Testis (tissue), 3 donors: ENCODE results near the gene PSMD14. TPM values are rescaled to one million over a fixed set of nuclear protein-coding genes. Genes with fewer than 3 reads are reported as not detected.

Source experiments
- DNase-seq: peaks from one replicate; pipeline ENCODE4 v3.0.0-alpha.2; 2019
- H3K27ac ChIP-seq, 2 donors: fragments of 200-600 bp; sonication (generic); one replicate each; pipeline ENCODE4 v1.5.1; 2019
- H3K27me3 ChIP-seq: fragments of 200-600 bp; sonication (generic); one replicate; pipeline ENCODE4 v1.5.1; 2019
- H3K36me3 ChIP-seq: fragments of 200-600 bp; sonication (generic); one replicate; pipeline ENCODE4 v1.5.1; 2017; ENCODE audit warnings: low read depth; ENCODE audit errors: missing control alignments
- H3K4me1 ChIP-seq: fragments of 200-600 bp; sonication (generic); one replicate; pipeline ENCODE4 v1.5.1; 2019
- H3K4me3 ChIP-seq, 2 donors: fragments of 200-600 bp; sonication (generic); one replicate each; pipeline ENCODE4 v1.5.1; 2017 to 2019
- H3K9me3 ChIP-seq: fragments of 200-600 bp; sonication (generic); one replicate; pipeline ENCODE4 v1.5.1; 2017
- POLR2A ChIP-seq: fragments of 450-650 bp; IDR thresholded peaks from one replicate; pipeline ENCODE4 v1.6.1; 2017; ENCODE audit warnings: antibody characterized with exemption, mild to moderate bottlenecking, moderate library complexity
- WGBS, 2 donors: methylation state at CpG; one replicate each; pipeline ENCODE4 v1.1.5; 2018; 5-methylcytosine and 5-hydroxymethylcytosine counted together
- intact Hi-C: fragments of 100-400 bp; cut with DNase I; formaldehyde crosslinking; loops from one replicate; pipeline ENCODE4 v1.15.1; 2023; ENCODE audit warnings: low total_unique reads
- polyA plus RNA-seq: library from polyadenylated mRNA; stranded (reverse); fragments of 350-450 nt; fragmentation: Illumina TruSeq; extraction: RNeasy Lipid Tissue Mini Kit (QIAGEN cat#74804); gene quantifications from one replicate; pipeline ENCODE4 v1.2.3, GENCODE V29; 2014; ENCODE audit warnings: low read depth, low replicate concordance; ENCODE audit not compliant: insufficient read depth
- total RNA-seq, 2 donors: library from RNA; depleted of rRNA; stranded (reverse); fragments of >200 nt; gene quantifications; one replicate each; pipeline ENCODE4 v1.2.3, GENCODE V29; 2016
- TF ChIP-seq, protein P1 (sequence below), 3 experiments: fragments of 450-650 bp in 2 of 3; fragments of 200-600 bp in 1 of 3; sonication (generic) in 1 of 3; IDR thresholded peaks; one replicate each; pipeline ENCODE4 v1.5.1; 2016 to 2019; ENCODE audit warnings: antibody characterized with exemption in 3 of 3, mild to moderate bottlenecking in 2 of 3, moderate library complexity in 1 of 3

The PSMD14 gene
- total and polyA plus RNA-seq, 3 donors from 2014 or later: 43.7 to 61.1 (median 48.0) TPM

DNA sequence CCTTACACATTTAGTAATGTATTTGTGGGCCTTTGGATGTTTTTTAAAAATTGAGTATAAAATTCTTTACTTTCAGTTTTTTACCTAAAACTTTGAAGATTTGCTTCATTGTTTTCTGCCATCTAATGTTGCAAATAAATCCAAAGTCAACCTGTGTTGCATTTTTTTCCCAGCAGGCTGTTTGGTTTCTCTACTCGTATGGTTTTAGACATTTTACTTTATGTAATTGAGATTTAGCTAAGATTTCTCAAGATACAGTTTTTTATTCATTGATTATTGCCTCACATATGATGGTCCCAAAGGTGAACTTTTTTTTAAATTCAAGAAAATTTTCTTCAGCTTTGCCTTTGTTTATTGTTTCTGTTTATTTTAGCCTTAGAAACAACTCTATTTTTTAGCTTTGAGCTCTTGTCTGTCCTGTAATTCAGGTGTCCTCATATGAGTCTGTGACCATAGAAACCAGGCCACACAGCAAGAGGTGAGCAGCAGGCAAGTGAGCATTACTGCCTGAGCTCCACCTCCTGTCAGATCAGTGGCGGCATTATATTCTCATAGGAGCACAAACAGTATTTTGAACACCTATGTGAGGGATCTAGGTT lies 54.4 kb downstream of the PSMD14 start:
- Histone ChIP-seq H3K27ac (no peak overlapping the region), H3K36me3 (no peaks in the 10 kb centered on the region), H3K4me3 (no peak overlapping the region), H3K9me3 (no peaks in the 10 kb centered on the region), H3K4me1 (no peaks in the 10 kb centered on the region), H3K27me3 (no peaks in the 10 kb centered on the region)
- intact Hi-C loops: no loop called here
- 92 to 96% methylated on average over 2 of the region's 2 CpGs for WGBS, 2 donors
- no peak for DNase-seq
- no peak for TF ChIP-seq POLR2A
- TF ChIP-seq, protein P1, sequence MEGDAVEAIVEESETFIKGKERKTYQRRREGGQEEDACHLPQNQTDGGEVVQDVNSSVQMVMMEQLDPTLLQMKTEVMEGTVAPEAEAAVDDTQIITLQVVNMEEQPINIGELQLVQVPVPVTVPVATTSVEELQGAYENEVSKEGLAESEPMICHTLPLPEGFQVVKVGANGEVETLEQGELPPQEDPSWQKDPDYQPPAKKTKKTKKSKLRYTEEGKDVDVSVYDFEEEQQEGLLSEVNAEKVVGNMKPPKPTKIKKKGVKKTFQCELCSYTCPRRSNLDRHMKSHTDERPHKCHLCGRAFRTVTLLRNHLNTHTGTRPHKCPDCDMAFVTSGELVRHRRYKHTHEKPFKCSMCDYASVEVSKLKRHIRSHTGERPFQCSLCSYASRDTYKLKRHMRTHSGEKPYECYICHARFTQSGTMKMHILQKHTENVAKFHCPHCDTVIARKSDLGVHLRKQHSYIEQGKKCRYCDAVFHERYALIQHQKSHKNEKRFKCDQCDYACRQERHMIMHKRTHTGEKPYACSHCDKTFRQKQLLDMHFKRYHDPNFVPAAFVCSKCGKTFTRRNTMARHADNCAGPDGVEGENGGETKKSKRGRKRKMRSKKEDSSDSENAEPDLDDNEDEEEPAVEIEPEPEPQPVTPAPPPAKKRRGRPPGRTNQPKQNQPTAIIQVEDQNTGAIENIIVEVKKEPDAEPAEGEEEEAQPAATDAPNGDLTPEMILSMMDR (IDR thresholded peaks at IDR 0.05): no peak

DNA sequence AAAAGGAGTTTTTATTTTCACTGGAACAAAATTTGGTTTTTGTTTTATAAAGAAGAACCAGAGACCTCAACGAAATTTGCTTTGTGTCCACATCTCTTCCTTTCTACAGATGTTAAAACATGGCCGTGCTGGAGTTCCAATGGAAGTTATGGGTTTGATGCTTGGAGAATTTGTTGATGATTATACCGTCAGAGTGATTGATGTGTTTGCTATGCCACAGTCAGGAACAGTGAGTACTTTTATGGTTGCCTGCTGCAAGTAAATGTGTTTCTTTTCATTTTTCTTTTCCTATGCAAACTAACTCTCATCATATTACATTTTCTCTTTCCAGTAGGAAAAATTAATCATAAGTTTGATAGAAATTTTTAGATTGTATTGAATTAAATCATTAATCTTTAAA lies 59.5 kb downstream of the PSMD14 start:
- no peak for DNase-seq
- Histone ChIP-seq H3K27ac (no peak overlapping the region), H3K9me3 (no peaks in the 10 kb centered on the region), H3K36me3 (no peaks in the 10 kb centered on the region), H3K4me1 (no peaks in the 10 kb centered on the region), H3K4me3 (no peak overlapping the region), H3K27me3 (no peaks in the 10 kb centered on the region)
- 74 to 79% methylated on average over 3 of the region's 3 CpGs for WGBS, 2 donors
- intact Hi-C loops: no loop called here
- TF ChIP-seq, protein P1 (IDR thresholded peaks at IDR 0.05): no peak
- TF ChIP-seq POLR2A: no peak

DNA sequence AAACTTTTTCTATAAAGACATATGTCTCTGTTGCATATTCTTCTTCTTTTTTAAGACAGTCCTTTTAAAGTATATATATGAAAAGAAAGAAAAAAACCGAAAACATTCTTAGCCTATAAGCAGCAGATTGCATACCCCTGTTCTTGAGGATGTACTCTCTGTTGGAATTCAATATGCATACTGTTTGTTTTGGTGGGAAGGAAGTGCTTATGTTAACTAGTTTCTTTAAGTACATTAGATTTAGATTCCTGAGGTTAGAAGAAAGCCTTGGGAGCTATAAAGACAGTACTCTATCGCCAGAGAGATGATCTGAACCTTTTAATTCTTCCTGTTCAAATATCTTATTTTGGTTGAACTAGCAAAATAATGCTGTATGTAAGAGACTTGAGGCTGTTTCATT lies 61.1 kb downstream of the PSMD14 start:
- H3K9me3 ChIP-seq: no peaks in the 10 kb centered on the region
- no peak for TF ChIP-seq POLR2A
- TF ChIP-seq, protein P1 (IDR thresholded peaks at IDR 0.05): no peak
- H3K36me3 ChIP-seq: no peaks in the 10 kb centered on the region
- intact Hi-C loops: no loop called here
- no peak overlapping the region for H3K27ac ChIP-seq
- no peak for DNase-seq
- H3K27me3 ChIP-seq: no peaks in the 10 kb centered on the region
- no peak overlapping the region for H3K4me3 ChIP-seq
- 79 to 94% methylated on average over 2 of the region's 2 CpGs for WGBS, 2 donors
- no peaks in the 10 kb centered on the region for H3K4me1 ChIP-seq

DNA sequence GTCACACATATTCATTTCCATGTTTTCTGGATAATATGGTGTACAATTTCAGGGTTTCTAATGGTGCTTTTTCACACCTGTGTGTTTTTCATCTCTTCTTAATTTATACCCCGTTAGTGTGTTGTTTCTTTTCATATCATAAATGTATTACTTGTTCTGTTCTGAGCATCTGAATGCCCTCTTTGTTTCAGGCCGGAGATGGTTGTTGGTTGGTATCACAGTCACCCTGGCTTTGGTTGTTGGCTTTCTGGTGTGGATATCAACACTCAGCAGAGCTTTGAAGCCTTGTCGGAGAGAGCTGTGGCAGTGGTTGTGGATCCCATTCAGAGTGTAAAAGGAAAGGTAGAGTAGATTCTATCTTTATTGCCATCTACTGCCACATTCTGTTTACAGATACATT lies 62.8 kb downstream of the PSMD14 start:
- Histone ChIP-seq H3K36me3 (no peaks in the 10 kb centered on the region), H3K27me3 (no peaks in the 10 kb centered on the region), H3K9me3 (no peaks in the 10 kb centered on the region), H3K27ac (no peak overlapping the region), H3K4me3 (no peak overlapping the region), H3K4me1 (no peaks in the 10 kb centered on the region)
- intact Hi-C loops: no loop called here
- TF ChIP-seq POLR2A: no peak
- TF ChIP-seq, protein P1 (IDR thresholded peaks at IDR 0.05): no peak
- DNase-seq: no peak
- WGBS, 2 donors: 61 to 74% methylated on average over 3 of the region's 3 CpGs

DNA sequence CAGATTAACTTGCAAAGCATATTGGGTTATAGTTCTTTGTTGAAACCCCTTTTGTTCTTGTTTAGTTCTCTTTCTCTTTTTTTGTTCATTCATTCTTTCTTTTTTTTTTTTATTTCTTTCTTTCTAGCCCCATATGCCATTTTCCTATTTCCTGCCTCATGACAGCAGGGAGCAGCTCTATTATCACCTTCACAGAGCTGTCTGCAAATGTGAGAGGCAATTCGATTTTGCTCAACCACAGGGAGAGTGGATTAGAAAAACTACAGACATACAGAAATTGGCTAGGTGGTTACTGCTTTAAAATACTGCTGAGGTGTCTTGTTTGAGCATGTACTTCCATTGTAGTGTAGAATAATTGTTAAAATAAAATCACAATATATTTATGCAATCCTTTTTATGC lies 63.6 kb downstream of the PSMD14 start:
- H3K27ac ChIP-seq: no peak overlapping the region
- no peaks in the 10 kb centered on the region for H3K9me3 ChIP-seq
- WGBS, 2 donors: 40 to 56% methylated on average over 1 of the region's 1 CpG
- no peaks in the 10 kb centered on the region for H3K4me1 ChIP-seq
- TF ChIP-seq, protein P1 (IDR thresholded peaks at IDR 0.05): no peak
- TF ChIP-seq POLR2A: no peak
- H3K27me3 ChIP-seq: no peaks in the 10 kb centered on the region
- no peak for DNase-seq
- no peak overlapping the region for H3K4me3 ChIP-seq
- no peaks in the 10 kb centered on the region for H3K36me3 ChIP-seq
- intact Hi-C loops: no loop called here
